ENCODE results near the gene OCEL1.

Gene OCEL1

GRCh38 chr19:17236811-17237543, 11.0 kb downstream of the OCEL1 start:
- DNase-seq (ENCODE audit: low read depth) = no peak
- TF ChIP-seq CTCF (conservative IDR thresholded peaks at IDR 0.05; ENCODE audit: control insufficient read depth, insufficient read depth, low read depth, low read length) = no peak
- H3K4me3 ChIP-seq (ENCODE audit: control insufficient read depth, low read depth, low read length) = no peak overlapping the region

GRCh38 chr19:17237747-17238706, 12.0 kb downstream of the OCEL1 start:
- no peak overlapping the region for H3K4me3 ChIP-seq (ENCODE audit: control insufficient read depth, low read depth, low read length)
- no peak for DNase-seq (ENCODE audit: low read depth)
- no peak for TF ChIP-seq CTCF (conservative IDR thresholded peaks at IDR 0.05; ENCODE audit: control insufficient read depth, insufficient read depth, low read depth, low read length)

- TF ChIP-seq CTCF (conservative IDR thresholded peaks at IDR 0.05; ENCODE audit: control insufficient read depth, insufficient read depth, low read depth, low read length) = no peak
- DNase-seq (ENCODE audit: low read depth) = no peak
- H3K4me3 ChIP-seq (ENCODE audit: control insufficient read depth, low read depth, low read length) = no peak overlapping the region
These were observed 14.2 kb downstream of the OCEL1 start for GRCh38 chr19:17240062-17240752.

GRCh38 chr19:17240826-17241399, 14.9 kb downstream of the OCEL1 start:
- H3K4me3 ChIP-seq (ENCODE audit: control insufficient read depth, low read depth, low read length) = no peak overlapping the region
- TF ChIP-seq CTCF (conservative IDR thresholded peaks at IDR 0.05; ENCODE audit: control insufficient read depth, insufficient read depth, low read depth, low read length) = no peak
- DNase-seq (ENCODE audit: low read depth) = no peak

GRCh38 chr19:17242431-17243208, 16.6 kb downstream of the OCEL1 start:
- no peak for TF ChIP-seq CTCF (conservative IDR thresholded peaks at IDR 0.05; ENCODE audit: control insufficient read depth, insufficient read depth, low read depth, low read length)
- DNase-seq (ENCODE audit: low read depth) = no peak
- no peak overlapping the region for H3K4me3 ChIP-seq (ENCODE audit: control insufficient read depth, low read depth, low read length)

All from fibroblast of mammary gland (primary cell).